Head of caudate nucleus (tissue), 42 donors: ENCODE results near the gene DISP3.

Experiments
- DNase-seq, 42 donors: peaks; one replicate each; pipeline versions ENCODE4 v3.0.0 to v3.0.0-alpha.2; 2020 to 2021; ENCODE audit warnings: mixed read lengths in 7 of 42
- intact Hi-C: fragments of 100-400 bp; cut with DNase I; formaldehyde crosslinking; loops from one replicate; pipeline ENCODE4 v1.15.0; 2022

Gene DISP3

GRCh38 chr1:11535761-11536572, 57.0 kb downstream of the DISP3 start:
- no peak for DNase-seq
- intact Hi-C loops = no loop called here

GRCh38 chr1:11536573-11537379, 57.8 kb downstream of the DISP3 start:
- intact Hi-C loops = no loop called here
- no peak for DNase-seq

- intact Hi-C loops = no loop called here
- DNase-seq = no peak
Measured at GRCh38 chr1:11537380-11537764, 58.4 kb downstream of the DISP3 start.

- intact Hi-C loops = no loop called here
Measured at GRCh38 chr1:11537854-11538591, 59.1 kb downstream of the DISP3 start.

GRCh38 chr1:11538886-11539285, 59.9 kb downstream of the DISP3 start:
- intact Hi-C loops = no loop called here
- DNase-seq = no peak

More at GRCh38 chr1:11537854-11538591, 59.1 kb downstream of the DISP3 start:
- no peak for DNase-seq

- DNase-seq = no peak
- intact Hi-C loops = no loop called here
Measured at GRCh38 chr1:11539850-11540772, 61.2 kb downstream of the DISP3 start.

GRCh38 chr1:11540773-11541160, 61.8 kb downstream of the DISP3 start:
- intact Hi-C loops = no loop called here

GRCh38 chr1:11541236-11541635, 62.3 kb downstream of the DISP3 start:
- DNase-seq = no peak
- intact Hi-C loops = no loop called here

More at GRCh38 chr1:11540773-11541160, 61.8 kb downstream of the DISP3 start:
- DNase-seq = no peak

GRCh38 chr1:11541956-11542355, 63.0 kb downstream of the DISP3 start:
- DNase-seq = no peak
- intact Hi-C loops = no loop called here

- intact Hi-C loops = no loop called here
- no peak for DNase-seq
Measured at GRCh38 chr1:11543392-11543791, 64.4 kb downstream of the DISP3 start.

GRCh38 chr1:11543796-11544195, 64.8 kb downstream of the DISP3 start:
- intact Hi-C loops = no loop called here
- DNase-seq = no peak

- intact Hi-C loops = no loop called here
- no peak for DNase-seq
Measured at GRCh38 chr1:11546456-11546855, 67.5 kb downstream of the DISP3 start.

GRCh38 chr1:11550664-11551283, 71.8 kb downstream of the DISP3 start:
- DNase-seq = peak in 33 of 42 donors; percentile 14 to 83 (median 53)
- intact Hi-C loops = no loop called here

- intact Hi-C loops = no loop called here
- no peak for DNase-seq
Measured at GRCh38 chr1:11558276-11558675, 79.3 kb downstream of the DISP3 start.

- no peak for DNase-seq
- intact Hi-C loops = no loop called here
Measured at GRCh38 chr1:11558871-11559590, 80.1 kb downstream of the DISP3 start.

GRCh38 chr1:11559591-11559970, 80.6 kb downstream of the DISP3 start:
- intact Hi-C loops = no loop called here

GRCh38 chr1:11560061-11560460, 81.1 kb downstream of the DISP3 start:
- intact Hi-C loops = no loop called here

More at GRCh38 chr1:11559591-11559970, 80.6 kb downstream of the DISP3 start:
- DNase-seq = no peak

GRCh38 chr1:11561740-11562139, 82.8 kb downstream of the DISP3 start:
- no peak for DNase-seq
- intact Hi-C loops = no loop called here

More at GRCh38 chr1:11560061-11560460, 81.1 kb downstream of the DISP3 start:
- no peak for DNase-seq
